Astrocyte of the cerebellum (primary cell): Measurements from ENCODE around the gene DISC1.

ENCODE experiments used
- DNase-seq: peaks from one replicate; pipeline ENCODE4 v3.0.0-alpha.2; 2011; ENCODE audit warnings: low read depth
- H3K4me3 ChIP-seq: 2 replicates; pipeline ENCODE4 v1.5.1; 2011; ENCODE audit warnings: mild to moderate bottlenecking, low read depth, low read length, moderate library complexity
- in situ Hi-C: cut with HindIII; loops from 2 replicates; pipeline ENCODE4 v1.10.0; 2017; ENCODE audit warnings: low sequenced_read_pairs
- TF ChIP-seq, protein P1 (sequence below): IDR thresholded peaks from 2 replicates; pipeline ENCODE4 v1.5.1; 2012; ENCODE audit warnings: low read length, low read depth, moderate library complexity, mild to moderate bottlenecking; ENCODE audit errors: missing control alignments

The DISC1 gene

DNA sequence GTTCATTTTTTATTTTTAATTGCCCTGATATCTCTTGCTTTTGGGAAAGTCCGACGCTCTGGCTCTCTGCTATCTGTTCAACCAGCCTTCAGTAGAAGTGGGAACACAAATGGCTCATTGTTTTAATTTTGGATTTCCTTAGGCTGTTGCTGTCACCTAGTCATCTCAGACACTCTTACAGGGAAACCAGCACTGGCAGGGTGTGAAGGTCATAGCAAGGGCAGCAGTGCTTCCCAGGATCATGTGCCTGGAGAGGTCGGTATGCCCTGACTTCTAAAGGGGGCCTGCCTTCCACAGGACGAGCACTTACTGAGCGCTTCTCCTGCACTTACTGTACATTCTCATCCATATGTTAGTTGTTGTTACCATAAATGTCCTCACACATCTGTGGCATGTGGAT is 224.2 kb downstream of the DISC1 start:
- DNase-seq: no peak
- TF ChIP-seq, protein P1, sequence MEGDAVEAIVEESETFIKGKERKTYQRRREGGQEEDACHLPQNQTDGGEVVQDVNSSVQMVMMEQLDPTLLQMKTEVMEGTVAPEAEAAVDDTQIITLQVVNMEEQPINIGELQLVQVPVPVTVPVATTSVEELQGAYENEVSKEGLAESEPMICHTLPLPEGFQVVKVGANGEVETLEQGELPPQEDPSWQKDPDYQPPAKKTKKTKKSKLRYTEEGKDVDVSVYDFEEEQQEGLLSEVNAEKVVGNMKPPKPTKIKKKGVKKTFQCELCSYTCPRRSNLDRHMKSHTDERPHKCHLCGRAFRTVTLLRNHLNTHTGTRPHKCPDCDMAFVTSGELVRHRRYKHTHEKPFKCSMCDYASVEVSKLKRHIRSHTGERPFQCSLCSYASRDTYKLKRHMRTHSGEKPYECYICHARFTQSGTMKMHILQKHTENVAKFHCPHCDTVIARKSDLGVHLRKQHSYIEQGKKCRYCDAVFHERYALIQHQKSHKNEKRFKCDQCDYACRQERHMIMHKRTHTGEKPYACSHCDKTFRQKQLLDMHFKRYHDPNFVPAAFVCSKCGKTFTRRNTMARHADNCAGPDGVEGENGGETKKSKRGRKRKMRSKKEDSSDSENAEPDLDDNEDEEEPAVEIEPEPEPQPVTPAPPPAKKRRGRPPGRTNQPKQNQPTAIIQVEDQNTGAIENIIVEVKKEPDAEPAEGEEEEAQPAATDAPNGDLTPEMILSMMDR: no peak
- H3K4me3 ChIP-seq: no peak overlapping the region
- in situ Hi-C loops: no loop called here

DNA sequence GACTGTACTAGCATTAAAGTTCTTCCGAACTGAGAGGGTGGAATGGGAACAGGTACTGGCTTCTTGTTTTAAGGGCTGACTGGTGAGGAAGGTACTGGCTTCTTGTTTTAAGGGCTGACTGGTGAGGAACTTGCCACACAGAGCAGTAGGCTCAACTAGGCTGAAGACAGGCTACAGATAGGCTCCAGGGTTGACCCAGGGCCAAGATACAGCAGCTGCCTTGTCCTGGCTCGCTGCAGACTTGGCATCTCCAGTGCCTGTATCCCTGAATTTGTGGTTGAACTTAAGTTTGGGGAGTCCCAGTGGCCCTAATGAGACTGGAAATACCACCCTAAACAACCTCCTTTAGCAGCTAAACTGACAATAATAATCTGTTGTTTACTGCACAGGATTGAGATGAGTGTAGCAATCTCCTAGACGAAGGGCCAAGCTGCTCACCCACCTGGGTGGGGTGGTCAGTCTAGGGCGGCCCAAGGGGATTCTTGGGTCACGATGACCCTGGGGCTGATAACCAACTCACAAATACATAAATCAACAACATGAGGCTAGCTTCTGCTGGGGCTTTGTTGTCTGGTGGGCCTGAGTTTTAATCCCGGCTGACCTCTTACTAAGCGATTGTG is 227.1 kb downstream of the DISC1 start:
- in situ Hi-C loops: no loop called here
- no peak for DNase-seq
- TF ChIP-seq, protein P1: no peak
- H3K4me3 ChIP-seq: no peak overlapping the region

DNA sequence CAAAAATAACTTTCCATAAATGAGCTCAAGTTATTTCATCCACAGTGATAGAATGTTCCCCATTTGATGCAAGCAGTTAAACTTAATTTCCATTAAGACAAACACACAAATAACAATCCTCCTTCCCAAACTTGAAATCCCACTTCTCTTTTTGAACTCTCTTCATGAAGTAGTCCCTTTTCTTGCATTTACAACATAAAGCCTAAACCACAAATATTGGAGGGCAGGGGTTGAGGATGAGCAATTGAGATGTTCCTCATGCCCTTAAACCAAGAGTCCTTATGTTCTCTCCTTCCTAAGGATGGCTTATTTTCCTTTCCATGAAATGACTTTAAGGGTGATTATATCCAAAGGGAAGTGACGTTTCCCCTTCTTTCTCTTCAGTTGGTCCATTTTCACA is 228.8 kb downstream of the DISC1 start:
- no peak overlapping the region for H3K4me3 ChIP-seq
- TF ChIP-seq, protein P1: no peak
- in situ Hi-C loops: no loop called here
- no peak for DNase-seq

DNA sequence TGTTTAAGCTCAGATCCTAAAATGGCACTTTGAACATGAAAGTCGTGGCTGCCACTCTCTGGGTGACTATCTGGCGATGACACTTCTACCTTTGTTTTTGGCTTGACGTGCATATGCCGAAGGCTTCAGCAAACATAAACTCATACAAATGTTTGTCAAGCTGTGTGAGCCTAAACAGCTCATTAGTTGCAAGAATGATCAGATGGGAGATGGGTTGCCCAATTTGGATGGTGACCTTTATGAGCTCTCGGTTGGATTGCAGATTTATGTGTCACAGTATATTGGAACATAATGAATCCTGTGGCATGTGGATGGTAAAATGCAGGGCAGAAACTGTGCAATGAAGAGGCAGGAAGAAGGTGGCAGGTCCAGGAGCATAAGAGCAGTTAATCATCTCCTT is 229.3 kb downstream of the DISC1 start:
- in situ Hi-C loops: no loop called here
- no peak for DNase-seq
- no peak overlapping the region for H3K4me3 ChIP-seq
- TF ChIP-seq, protein P1: no peak

DNA sequence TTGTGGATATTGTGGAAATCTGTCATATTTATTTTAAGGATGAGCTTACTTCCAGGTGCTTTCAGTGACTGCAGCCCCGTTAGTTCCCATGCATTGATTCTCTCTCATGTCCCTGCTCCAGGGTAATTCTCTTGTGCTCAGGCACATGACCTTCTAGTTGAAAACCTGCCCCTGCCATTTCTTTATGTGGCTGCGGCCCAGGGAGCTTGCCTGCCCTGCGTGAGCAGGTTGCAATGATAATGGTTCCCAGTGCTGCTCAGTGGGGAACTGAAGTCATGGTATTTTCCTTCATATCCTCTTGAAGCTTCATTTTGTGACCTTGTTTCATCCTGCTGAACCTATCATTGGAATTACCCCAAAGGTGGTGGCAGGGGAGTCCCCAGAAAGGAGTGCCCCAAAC is 229.8 kb downstream of the DISC1 start:
- no peak for DNase-seq
- H3K4me3 ChIP-seq: no peak overlapping the region
- in situ Hi-C loops: no loop called here
- TF ChIP-seq, protein P1: no peak

DNA sequence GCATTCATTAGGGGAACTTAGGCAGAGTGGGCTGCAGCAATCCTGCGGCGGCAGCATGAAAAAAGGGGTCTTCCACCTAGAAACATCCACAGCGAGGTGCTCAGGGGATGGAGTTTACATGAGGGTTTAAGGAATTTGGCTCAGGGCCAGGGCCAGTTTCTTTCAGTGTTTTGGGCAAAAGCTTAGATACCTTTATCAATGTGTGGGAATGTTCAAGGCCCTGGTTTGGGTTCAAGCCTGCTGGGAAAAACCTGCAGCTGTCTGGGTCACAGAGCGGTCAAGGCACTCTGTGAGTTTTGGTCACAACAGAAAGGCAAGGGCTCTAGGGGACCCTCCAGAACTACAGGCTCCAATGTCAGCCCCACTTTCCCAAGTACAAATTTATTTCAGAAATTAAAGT is 230.3 kb downstream of the DISC1 start:
- in situ Hi-C loops: no loop called here
- no peak overlapping the region for H3K4me3 ChIP-seq
- TF ChIP-seq, protein P1: no peak
- DNase-seq: no peak
